HL-60 (cell line): ENCODE measurements around the gene APBB2.

Experiments used
- DNase-seq, 2 experiments: peaks; one replicate each; pipeline ENCODE4 v3.0.0-alpha.2; 2010 to 2020; ENCODE audit warnings: low read depth in 1 of 2, low spot score in 1 of 2
- H3K27ac ChIP-seq: fragments of 250-450 bp; sonication (Bioruptor Pico); replicated peaks from 2 replicates; pipeline ENCODE4 v1.5.1; 2020; ENCODE audit warnings: mild to moderate bottlenecking, moderate library complexity
- H3K27me3 ChIP-seq: fragments of 250-450 bp; sonication (Bioruptor Pico); 2 replicates; pipeline ENCODE4 v1.5.1; 2021; ENCODE audit warnings: mild to moderate bottlenecking, moderate library complexity; ENCODE audit not compliant: insufficient read depth, poor library complexity, severe bottlenecking
- H3K4me3 ChIP-seq: replicated peaks from 2 replicates; pipeline ENCODE4 v1.5.1; 2011; ENCODE audit warnings: mild to moderate bottlenecking, control low read depth, low read length; ENCODE audit not compliant: insufficient read depth
- GABPA ChIP-seq: IDR thresholded peaks from 2 replicates; pipeline ENCODE4 v1.6.1; 2012; ENCODE audit warnings: low read depth
- POLR2AphosphoS5 ChIP-seq: IDR thresholded peaks from 2 replicates; pipeline ENCODE4 v1.6.1; 2012; ENCODE audit warnings: low read depth
- SPI1 ChIP-seq: IDR thresholded peaks from 2 replicates; pipeline ENCODE4 v1.6.1; 2012; ENCODE audit warnings: low read depth, mild to moderate bottlenecking, borderline replicate concordance
- TF ChIP-seq, protein P1 (sequence below): IDR thresholded peaks from 2 replicates; pipeline ENCODE4 v1.6.1; 2012; ENCODE audit warnings: low read depth; ENCODE audit not compliant: insufficient replicate concordance
- TF ChIP-seq, protein P2 (sequence below): IDR thresholded peaks from one replicate; pipeline ENCODE4 v1.5.1; 2011; ENCODE audit warnings: low read length, control low read depth, inconsistent platforms; ENCODE audit not compliant: insufficient read depth

The APBB2 gene

DNA sequence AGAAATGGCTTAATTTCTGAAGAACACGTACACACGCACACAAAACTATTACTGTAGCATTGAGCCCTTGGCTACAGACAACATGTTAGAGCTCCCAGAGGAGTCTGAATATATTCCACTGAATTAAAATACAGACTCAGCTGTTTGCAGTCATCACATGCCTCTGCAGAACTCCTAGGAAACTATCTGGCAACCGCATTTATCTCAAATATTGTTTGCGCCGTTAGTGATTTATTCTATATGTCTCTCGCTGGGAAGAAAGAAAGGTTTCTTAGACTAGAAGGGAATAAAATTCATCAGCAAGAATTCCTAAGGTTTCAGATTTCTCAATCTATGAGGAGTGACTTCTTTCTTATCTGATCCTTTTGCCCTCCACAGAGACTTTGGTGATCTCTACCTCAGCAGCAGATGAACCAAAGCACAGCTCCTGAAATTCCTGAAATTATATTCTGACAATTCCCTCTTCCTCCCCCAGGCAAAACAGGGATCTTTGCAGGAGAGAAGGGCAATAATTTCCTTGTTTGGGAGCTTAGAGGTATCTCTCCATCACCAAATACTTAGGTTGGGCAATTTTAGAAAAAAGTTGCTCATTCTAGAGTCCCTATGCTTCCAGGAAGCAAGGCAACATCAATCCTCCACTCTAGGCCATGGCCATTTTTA, 199.2 kb downstream of the APBB2 start:
- TF ChIP-seq, protein P1, sequence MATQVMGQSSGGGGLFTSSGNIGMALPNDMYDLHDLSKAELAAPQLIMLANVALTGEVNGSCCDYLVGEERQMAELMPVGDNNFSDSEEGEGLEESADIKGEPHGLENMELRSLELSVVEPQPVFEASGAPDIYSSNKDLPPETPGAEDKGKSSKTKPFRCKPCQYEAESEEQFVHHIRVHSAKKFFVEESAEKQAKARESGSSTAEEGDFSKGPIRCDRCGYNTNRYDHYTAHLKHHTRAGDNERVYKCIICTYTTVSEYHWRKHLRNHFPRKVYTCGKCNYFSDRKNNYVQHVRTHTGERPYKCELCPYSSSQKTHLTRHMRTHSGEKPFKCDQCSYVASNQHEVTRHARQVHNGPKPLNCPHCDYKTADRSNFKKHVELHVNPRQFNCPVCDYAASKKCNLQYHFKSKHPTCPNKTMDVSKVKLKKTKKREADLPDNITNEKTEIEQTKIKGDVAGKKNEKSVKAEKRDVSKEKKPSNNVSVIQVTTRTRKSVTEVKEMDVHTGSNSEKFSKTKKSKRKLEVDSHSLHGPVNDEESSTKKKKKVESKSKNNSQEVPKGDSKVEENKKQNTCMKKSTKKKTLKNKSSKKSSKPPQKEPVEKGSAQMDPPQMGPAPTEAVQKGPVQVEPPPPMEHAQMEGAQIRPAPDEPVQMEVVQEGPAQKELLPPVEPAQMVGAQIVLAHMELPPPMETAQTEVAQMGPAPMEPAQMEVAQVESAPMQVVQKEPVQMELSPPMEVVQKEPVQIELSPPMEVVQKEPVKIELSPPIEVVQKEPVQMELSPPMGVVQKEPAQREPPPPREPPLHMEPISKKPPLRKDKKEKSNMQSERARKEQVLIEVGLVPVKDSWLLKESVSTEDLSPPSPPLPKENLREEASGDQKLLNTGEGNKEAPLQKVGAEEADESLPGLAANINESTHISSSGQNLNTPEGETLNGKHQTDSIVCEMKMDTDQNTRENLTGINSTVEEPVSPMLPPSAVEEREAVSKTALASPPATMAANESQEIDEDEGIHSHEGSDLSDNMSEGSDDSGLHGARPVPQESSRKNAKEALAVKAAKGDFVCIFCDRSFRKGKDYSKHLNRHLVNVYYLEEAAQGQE, result no peak
- TF ChIP-seq POLR2AphosphoS5 (no peak), SPI1 (no peak), GABPA (no peak)
- TF ChIP-seq, protein P2, sequence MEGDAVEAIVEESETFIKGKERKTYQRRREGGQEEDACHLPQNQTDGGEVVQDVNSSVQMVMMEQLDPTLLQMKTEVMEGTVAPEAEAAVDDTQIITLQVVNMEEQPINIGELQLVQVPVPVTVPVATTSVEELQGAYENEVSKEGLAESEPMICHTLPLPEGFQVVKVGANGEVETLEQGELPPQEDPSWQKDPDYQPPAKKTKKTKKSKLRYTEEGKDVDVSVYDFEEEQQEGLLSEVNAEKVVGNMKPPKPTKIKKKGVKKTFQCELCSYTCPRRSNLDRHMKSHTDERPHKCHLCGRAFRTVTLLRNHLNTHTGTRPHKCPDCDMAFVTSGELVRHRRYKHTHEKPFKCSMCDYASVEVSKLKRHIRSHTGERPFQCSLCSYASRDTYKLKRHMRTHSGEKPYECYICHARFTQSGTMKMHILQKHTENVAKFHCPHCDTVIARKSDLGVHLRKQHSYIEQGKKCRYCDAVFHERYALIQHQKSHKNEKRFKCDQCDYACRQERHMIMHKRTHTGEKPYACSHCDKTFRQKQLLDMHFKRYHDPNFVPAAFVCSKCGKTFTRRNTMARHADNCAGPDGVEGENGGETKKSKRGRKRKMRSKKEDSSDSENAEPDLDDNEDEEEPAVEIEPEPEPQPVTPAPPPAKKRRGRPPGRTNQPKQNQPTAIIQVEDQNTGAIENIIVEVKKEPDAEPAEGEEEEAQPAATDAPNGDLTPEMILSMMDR, result no peak
- H3K27ac ChIP-seq, result no peak overlapping the region
- no peak for DNase-seq
- no peak overlapping the region for H3K4me3 ChIP-seq
- H3K27me3 ChIP-seq, result no peaks in the 10 kb centered on the region

DNA sequence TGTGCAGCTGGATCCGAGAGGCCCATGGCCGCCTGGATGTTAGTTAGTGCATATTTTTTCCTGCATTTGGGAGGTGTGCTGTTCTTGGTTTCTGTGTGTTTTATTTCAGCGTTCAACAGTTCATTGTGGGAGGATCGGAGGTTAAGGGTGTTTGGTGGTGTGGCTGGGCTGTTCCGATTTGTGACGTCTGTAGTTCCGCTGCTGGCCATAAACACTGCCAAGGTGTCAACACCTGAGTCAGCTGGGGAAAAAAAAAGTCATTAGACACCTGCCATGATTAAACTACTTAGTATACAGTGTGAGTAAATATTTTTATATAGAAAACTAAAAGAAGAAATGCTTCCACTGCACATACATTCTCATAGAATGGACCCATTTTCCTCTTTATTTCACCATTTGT, 200.2 kb downstream of the APBB2 start:
- no peak for DNase-seq
- Histone ChIP-seq H3K27me3 (no peaks in the 10 kb centered on the region), H3K4me3 (no peak overlapping the region), H3K27ac (no peak overlapping the region)
- no peak for TF ChIP-seq SPI1
- no peak for TF ChIP-seq GABPA
- TF ChIP-seq, protein P2, result no peak
- TF ChIP-seq POLR2AphosphoS5, result no peak
- TF ChIP-seq, protein P1, result no peak

DNA sequence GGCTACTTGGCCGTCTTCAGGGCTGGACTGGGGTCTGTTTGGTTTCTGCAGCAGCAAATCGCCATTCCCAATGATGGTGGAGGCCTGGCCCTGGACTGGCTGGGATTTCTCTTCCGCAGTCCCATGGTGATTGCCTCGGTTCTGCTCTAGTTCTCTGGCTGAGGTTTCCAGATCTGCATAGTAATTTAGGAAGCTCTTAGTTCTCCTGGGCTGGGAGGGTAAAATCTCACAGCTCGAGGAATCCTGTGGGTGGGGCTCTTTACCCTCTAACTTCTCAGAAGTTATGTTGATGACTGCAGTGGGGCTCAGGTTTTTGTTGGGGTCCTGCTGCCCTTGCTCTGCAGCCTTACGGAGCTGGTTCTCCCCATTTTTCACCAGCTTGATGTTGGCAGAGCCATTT, 200.6 kb downstream of the APBB2 start:
- TF ChIP-seq, protein P2, result no peak
- TF ChIP-seq SPI1, result no peak
- TF ChIP-seq, protein P1, result no peak
- TF ChIP-seq GABPA, result no peak
- no peak for DNase-seq
- H3K27me3 ChIP-seq, result no peaks in the 10 kb centered on the region
- H3K4me3 ChIP-seq, result no peak overlapping the region
- H3K27ac ChIP-seq, result no peak overlapping the region
